SK-N-MC (cell line): Measurements from ENCODE around the gene PNMA6A.
A peak's percentile ranks its signal among the peaks of the same experiment; 100 is the strongest.
"Not testable (repeated sequence)": the region's sequence is repeated elsewhere in the genome, so short reads cannot be mapped to it uniquely, and the experiment has no call there.

Experiments used
- DNase-seq: peaks from one replicate; pipeline ENCODE4 v3.0.0-alpha.2; 2011; ENCODE audit warnings: low read depth, low spot score
- H3K27ac ChIP-seq: fragments of 200-600 bp; sonication (generic); 2 replicates; pipeline ENCODE4 v1.5.1; 2016; ENCODE audit warnings: mixed run types
- H3K36me3 ChIP-seq: fragments of 200-600 bp; sonication (generic); 2 replicates; pipeline ENCODE4 v1.6.1; 2017; ENCODE audit warnings: antibody characterized with exemption, low read length, mixed read lengths; ENCODE audit not compliant: insufficient read depth
- H3K4me3 ChIP-seq: fragments of 200-600 bp; sonication (generic); 2 replicates; pipeline ENCODE4 v1.5.1; 2016
- H3K9ac ChIP-seq: fragments of 200-600 bp; sonication (generic); 2 replicates; pipeline ENCODE4 v1.8.0; 2017; ENCODE audit warnings: mixed run types, mixed read lengths; ENCODE audit not compliant: insufficient read length
- H3K9me3 ChIP-seq: fragments of 200-600 bp; sonication (generic); 2 replicates; pipeline ENCODE4 v1.6.1; 2017; ENCODE audit warnings: low read depth, mild to moderate bottlenecking, antibody characterized with exemption, low read length, moderate library complexity, mixed read lengths
- EZH2 ChIP-seq: fragments of 200-600 bp; sonication (generic); IDR thresholded peaks from one replicate; pipeline ENCODE4 v1.6.1; 2017; ENCODE audit warnings: antibody characterized with exemption
- FOXP2 ChIP-seq: optimal IDR thresholded peaks from 2 replicates; pipeline ENCODE3; 2011; ENCODE audit warnings: mild to moderate bottlenecking, moderate library complexity; ENCODE audit not compliant: insufficient read depth; ENCODE audit errors: extremely low read length, control extremely low read depth
- POLR2AphosphoS5 ChIP-seq: IDR thresholded peaks from 2 replicates; pipeline ENCODE4 v1.6.1; 2012; ENCODE audit warnings: mild to moderate bottlenecking, low read depth, low read length, borderline replicate concordance

The PNMA6A gene

DNA sequence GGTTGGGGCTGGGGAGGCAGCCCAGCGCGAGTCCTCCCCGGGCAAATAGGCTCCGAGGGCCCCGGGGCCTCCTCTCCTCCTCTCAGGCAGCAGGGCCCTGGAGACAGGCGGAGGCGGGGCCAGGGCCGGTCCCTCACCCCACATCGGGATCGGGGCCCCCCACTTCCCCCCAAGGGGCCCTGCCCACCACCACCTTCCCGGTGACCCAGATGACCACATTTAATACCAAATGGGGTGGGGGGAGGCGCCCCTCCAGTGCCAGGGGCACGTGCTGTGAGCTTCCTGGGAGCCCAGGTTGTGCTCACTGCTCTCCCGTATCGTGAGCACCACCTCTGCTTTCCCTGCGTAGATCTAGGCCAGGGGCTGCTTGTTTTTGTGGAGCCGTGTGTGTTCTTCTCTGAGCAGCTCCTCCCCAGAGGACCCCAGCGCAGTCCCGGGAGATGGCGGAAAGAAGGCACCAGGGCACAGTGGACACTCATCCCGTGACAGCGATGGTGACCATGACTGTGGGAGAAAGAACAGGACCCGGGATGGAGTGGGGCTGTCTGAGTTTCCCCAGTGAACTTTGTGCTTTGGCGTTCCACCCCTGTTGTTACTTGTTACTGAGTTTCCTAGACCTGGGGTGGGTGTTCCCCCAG, 2.1 kb downstream of the PNMA6A start:
- Histone ChIP-seq H3K9ac (no peak overlapping the region), H3K27ac (peak overlapping the region; percentile 42; the same call in 1 of the 2 replicates), H3K4me3 (no peak overlapping the region), H3K36me3 (no peaks in the 10 kb centered on the region), H3K9me3 (no peaks in the 10 kb centered on the region)
- no peak for TF ChIP-seq POLR2AphosphoS5
- no peak for TF ChIP-seq EZH2
- no peak for TF ChIP-seq FOXP2
- no peak for DNase-seq

GRCh38 chrX:153074935-153075334, 2.7 kb downstream of the PNMA6A start:
- Histone ChIP-seq H3K9me3 (no peaks in the 10 kb centered on the region), H3K4me3 (no peak overlapping the region), H3K36me3 (no peaks in the 10 kb centered on the region), H3K27ac (no peak overlapping the region), H3K9ac (no peak overlapping the region)
- no peak for DNase-seq
- TF ChIP-seq POLR2AphosphoS5 (no peak), EZH2 (no peak), FOXP2 (no peak)

DNA sequence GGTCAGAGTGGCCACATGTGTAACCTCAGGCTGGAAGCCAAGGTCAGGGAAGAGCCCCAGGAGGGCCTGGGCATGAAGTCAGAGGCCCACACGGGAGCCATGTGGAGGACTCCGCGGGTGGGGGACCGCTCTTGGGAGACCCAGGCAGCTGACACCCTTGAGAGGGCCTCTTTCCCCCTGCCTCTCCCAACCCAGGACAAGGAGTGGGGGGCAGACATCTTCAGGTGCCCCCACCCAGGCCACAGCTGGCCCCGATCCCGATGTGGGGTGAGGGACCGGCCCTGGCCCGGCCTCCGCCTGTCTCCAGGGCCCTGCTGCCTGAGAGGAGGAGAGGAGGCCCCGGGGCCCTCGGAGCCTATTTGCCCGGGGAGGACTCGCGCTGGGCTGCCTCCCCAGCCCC, 3.1 kb downstream of the PNMA6A start:
- TF ChIP-seq EZH2 (no peak), FOXP2 (no peak), POLR2AphosphoS5 (no peak)
- Histone ChIP-seq H3K36me3 (no peaks in the 10 kb centered on the region), H3K9me3 (no peaks in the 10 kb centered on the region), H3K9ac (no peak overlapping the region), H3K4me3 (no peak overlapping the region), H3K27ac (no peak overlapping the region)
- DNase-seq: no peak

DNA sequence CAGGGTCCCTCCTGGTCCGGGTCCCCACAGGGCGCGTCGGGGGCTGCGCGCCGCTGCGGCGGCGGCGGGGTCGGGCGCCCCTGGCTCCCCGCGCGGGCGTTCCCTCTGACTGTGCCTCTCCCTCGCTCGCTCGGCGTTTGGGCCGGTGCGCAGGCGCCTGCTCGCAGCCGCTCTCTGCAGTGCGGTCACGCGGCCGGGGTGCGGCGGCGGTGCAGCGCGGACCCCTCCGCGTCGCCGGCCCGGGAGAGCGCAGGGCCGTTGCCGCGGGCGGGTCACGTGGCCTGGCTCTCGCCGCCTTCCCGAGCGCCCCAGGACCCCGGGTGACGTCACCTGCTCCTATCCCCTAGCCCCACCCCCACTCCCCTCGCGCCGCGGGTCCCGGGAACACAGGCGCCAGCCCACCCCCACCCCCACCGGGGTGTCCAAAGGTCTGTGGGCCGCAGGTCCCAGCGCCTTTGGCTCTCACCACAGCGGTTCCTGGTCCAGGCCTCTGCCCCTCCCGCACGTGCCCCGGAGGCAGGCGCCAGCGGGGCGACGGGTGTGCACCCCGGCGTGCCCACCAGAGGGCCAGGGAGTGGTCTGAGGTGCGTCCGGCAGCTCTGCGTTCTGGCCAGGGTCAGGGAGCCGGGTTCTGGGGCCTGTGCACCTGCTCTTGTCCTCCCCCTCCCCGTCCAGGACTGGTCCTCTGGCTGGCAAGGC, 5.3 kb downstream of the PNMA6A start:
- not testable (repeated sequence) for H3K36me3 ChIP-seq, DNase-seq, H3K4me3 ChIP-seq, H3K9ac ChIP-seq, H3K27ac ChIP-seq, H3K9me3 ChIP-seq

DNA sequence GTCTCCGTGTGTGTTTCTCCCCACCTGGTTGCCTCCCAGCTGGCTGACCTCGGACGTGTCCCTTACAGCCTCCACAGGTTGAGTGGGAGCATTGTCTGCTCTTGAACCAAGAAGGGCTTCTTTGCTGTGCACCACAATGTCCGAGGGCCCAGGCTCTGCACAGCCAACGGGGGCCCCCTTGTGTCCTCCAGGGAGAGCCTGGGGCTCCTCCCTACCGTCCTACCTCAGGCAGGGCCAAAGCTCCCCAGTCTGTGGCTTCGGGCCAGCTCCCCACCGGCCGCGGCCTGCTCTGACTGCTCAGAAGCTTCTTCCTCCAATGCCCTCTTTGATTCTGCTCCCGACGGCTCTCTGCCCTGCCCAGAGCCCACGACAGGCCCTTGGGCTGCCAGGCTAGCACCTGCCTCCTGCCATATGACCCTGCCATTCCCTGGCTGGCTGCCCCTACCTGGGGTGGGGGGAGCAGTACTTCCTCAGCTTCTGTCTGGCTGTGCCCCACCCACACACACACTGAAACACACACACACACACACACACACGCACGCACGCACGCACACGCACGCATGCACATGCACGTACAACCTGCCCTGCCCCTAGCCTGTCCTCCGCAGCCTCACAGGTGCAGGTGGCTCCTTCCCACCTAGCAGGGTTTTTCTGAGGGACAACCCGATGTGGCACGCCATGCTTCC, 11.1 kb downstream of the PNMA6A start:
- not testable (repeated sequence) for H3K4me3 ChIP-seq, H3K36me3 ChIP-seq, H3K27ac ChIP-seq, DNase-seq, H3K9me3 ChIP-seq, H3K9ac ChIP-seq

DNA sequence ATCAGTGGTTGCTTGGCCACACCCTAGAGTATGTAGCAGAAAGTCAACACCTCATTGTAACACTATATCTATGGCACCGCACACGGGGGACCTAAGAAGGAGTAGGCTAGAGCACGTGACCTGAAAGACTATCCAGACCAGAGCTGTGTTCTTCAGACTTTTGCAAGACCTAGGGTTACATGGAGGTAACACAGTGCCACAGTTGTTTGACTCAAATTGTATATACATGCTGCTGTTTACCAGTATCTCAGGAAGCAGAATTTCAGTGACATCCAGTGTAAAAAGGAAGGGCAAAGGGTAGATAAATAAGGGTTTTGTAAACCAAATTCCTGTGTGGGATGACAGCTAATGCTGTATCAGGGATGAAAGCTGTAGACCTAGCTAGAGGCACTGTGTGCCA, 30.2 kb downstream of the PNMA6A start:
- H3K36me3 ChIP-seq: no peaks in the 10 kb centered on the region
- no peak for DNase-seq
- H3K9ac ChIP-seq: no peak overlapping the region
- H3K27ac ChIP-seq: no peak overlapping the region
- no peak for TF ChIP-seq POLR2AphosphoS5
- TF ChIP-seq EZH2: no peak
- H3K4me3 ChIP-seq: no peak overlapping the region
- H3K9me3 ChIP-seq: no peaks in the 10 kb centered on the region

- H3K9me3 ChIP-seq, H3K9ac ChIP-seq, H3K36me3 ChIP-seq, H3K4me3 ChIP-seq, DNase-seq: not testable (repeated sequence)
- peak overlapping the region; percentile 86 for H3K27ac ChIP-seq
Observed at GRCh38 chrX:153104959-153105358, 32.7 kb downstream of the PNMA6A start.

DNA sequence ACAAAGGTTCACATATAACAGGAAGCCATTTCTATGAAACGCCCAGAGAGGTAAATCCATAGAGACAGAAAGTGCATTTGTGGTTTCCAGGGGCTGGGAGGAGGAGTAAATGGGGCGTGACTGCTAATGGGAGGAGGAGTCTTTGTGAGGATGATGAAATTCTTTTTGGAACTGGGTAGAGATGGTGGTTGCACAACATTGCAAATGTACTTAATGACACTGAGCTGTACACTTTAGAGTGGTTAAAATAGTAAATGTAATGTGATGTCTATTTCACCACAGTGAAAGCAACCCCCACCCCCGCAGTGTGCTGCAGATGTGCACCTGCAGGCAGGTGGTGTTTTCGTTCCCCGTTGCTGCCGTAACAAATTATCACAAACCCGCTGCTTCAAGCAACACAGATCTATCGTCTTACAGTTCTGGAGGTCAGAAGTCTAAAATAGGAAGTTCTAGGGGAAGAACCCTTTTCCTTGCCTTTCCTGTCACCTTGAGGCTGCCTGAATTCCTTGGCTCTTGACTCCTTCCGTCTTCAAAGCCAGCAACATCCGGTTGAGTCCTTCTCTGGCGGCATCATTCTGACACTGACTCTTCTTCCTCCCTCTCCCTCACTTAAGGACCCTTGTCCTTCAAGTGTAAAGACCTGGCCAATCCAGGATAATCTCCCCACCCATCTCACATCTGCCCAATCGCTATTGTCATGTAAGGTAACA, 34.0 kb downstream of the PNMA6A start:
- H3K4me3 ChIP-seq, DNase-seq, H3K36me3 ChIP-seq, H3K9ac ChIP-seq, H3K9me3 ChIP-seq: not testable (repeated sequence)
- peak overlapping the region; percentile 86 for H3K27ac ChIP-seq

DNA sequence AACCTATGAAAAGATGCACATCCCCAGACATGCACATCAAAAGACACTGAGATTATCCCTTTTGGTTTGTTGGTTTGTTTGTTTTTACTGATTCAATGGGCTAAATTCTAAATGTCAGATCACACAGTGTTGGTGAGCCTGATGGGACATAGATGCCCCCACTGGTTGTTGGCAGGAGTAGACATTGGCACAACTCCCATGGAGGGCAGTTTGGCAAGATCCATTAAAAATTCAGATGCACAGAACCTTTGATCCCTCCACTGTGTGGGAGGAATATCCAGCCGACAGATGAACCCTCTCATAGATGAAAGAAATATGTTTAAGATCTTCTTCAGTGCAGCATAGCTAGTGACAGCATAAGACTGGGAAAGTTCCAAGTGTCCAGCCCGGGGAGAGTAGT, 38.5 kb downstream of the PNMA6A start:
- H3K4me3 ChIP-seq, H3K36me3 ChIP-seq, H3K9ac ChIP-seq, H3K9me3 ChIP-seq, H3K27ac ChIP-seq, DNase-seq: not testable (repeated sequence)

- not testable (repeated sequence) for H3K27ac ChIP-seq, H3K36me3 ChIP-seq, H3K9ac ChIP-seq, H3K4me3 ChIP-seq, DNase-seq, H3K9me3 ChIP-seq
Observed at GRCh38 chrX:153113851-153114250, 41.6 kb downstream of the PNMA6A start.

DNA sequence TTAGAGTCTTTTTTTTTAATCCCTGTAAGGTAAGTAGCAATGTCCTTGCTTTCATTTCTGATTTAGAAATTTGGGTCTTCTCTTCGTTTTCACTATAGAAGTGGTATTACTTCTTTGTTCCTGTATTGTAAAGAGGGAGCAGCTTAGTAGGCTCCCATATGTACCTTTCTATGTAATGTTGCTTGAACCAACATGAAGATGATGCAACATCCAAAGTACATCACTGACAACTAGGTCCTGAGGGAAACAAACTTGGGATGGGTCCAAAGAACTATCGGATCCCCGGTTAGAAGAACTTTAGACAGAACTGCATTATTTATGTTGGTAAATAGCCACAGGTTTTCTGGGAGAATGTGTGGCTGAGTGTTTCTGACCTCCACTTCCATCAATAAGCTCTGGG, 45.5 kb downstream of the PNMA6A start:
- not testable (repeated sequence) for H3K4me3 ChIP-seq, DNase-seq, H3K36me3 ChIP-seq, H3K9me3 ChIP-seq, H3K9ac ChIP-seq, H3K27ac ChIP-seq

DNA sequence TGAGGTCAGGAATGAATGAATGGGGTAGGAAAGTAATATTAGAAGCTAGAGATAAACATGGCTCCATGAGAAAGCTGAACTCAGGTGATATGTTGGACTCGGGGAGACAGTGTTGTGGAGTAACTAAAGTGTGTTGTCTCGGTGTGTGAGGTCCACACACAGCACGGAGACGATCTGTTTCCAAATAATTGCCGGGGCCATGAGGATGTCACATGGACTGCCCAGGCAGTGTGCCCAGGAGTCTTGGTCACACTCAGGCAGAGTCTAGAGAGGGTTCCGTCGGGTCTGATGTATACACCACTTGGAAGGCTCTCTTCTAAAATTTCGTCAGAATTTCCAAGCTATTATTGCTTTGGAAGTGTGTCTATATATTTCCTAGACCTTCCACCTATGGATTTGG, 48.0 kb downstream of the PNMA6A start:
- not testable (repeated sequence) for H3K9me3 ChIP-seq, DNase-seq, H3K36me3 ChIP-seq, H3K4me3 ChIP-seq, H3K27ac ChIP-seq, H3K9ac ChIP-seq

- not testable (repeated sequence) for H3K27ac ChIP-seq, H3K4me3 ChIP-seq, DNase-seq, H3K36me3 ChIP-seq, H3K9me3 ChIP-seq, H3K9ac ChIP-seq
Observed at GRCh38 chrX:153123468-153123867, 51.2 kb downstream of the PNMA6A start.
